NCI-H2081 (cell line): ENCODE results near the gene BAD.

Source experiments
- DNase-seq, 2 experiments: peaks; one replicate each; lab custom pipeline; 2025; lab: John Stamatoyannopoulos, UW

BAD gene

GRCh38 chr11:64275841-64276240 is 8.6 kb downstream of the BAD start:
- no peak for DNase-seq

GRCh38 chr11:64275031-64275800 is 9.2 kb downstream of the BAD start:
- DNase-seq: no peak

- peak; percentile 99 for DNase-seq
These were observed 14.8 kb downstream of the BAD start for GRCh38 chr11:64269540-64270220.

GRCh38 chr11:64268893-64269539 is 15.4 kb downstream of the BAD start:
- no peak for DNase-seq

GRCh38 chr11:64268025-64268892 is 16.2 kb downstream of the BAD start:
- DNase-seq: no peak

DNA sequence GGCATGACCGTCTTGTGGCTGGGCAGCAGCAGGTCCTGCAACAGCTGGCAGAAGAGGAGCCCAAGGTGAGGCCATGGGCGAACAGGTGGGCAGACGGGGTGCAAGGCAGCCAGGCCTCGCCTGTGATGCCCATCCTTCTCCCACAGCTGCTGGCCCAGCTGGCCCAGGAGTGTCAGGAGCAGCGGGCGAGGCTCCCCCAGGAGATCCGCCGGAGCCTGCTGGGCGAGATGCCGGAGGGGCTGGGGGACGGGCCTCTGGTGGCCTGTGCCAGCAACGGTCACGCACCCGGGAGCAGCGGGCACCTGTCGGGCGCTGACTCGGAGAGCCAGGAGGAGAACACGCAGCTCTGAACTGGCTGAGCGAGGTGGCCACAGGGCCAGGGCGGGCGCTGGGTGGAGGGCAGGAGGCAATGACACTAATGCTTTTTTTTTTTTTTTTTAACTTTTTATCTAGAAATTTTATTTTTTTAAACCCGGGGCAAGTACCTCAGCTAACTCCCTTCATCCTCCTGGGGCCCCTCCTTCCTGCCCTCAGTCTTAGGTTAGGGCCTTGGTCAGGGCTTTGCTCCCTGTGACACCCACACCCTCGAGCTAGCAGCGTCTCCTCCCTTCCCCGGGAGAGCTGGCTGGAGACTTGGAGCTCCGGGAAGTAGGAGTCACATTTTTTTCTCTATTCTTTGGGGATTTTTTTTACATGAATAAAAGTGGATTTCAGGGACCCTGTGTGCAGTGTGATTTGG is 17.1 kb downstream of the BAD start:
- peak; percentile 14 to 49 for DNase-seq

GRCh38 chr11:64266339-64266738 is 18.1 kb downstream of the BAD start:
- DNase-seq: no peak

- DNase-seq: no peak
These were observed 19.0 kb downstream of the BAD start for GRCh38 chr11:64265176-64266160.

GRCh38 chr11:64264371-64264852 is 20.1 kb downstream of the BAD start:
- DNase-seq: peak; percentile 17 to 46

- no peak for DNase-seq
These were observed 20.5 kb downstream of the BAD start for GRCh38 chr11:64263947-64264317.

DNA sequence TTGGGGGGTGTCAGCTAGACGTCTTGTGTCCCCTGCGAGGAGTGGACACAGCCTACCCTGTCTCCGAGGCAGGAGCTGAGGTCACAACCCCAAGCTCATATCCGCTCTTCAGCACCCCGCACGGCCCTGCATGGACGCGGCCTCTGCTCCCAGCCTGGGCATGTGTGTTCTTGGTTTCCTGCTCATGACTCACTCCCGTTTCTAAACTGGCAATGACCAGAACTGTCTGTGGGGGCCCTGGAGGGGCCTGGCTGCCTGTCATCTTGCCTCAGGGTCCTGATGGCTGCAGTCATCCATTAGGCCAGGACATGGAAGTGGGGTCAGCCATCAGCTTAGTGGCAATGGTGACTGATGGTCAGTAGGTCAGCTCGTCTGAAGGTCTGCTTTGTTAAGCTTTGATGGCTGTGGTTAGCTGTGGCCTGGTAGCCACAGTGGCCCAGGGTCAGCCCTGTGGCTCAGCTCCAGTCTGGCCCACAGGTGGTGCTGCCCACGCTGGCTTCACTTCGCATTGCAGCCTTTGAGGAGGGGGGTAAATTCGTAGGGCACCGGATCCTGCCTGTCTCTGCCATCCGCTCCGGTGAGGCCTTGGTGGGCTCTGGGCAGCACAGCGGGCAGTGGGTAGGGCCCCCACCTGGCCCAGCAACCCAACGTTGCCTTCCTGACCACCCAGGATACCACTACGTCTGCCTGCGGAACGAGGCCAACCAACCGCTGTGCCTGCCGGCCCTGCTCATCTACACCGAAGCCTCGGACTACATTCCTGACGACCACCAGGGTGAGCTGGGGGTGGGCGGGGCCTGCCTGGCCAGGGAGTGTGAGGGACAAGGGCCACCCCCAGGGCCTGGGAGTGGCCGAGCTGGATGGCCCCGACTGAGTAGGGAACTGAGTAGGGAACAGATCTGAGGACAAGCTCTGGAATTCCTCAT is 21.2 kb downstream of the BAD start:
- DNase-seq: no peak

GRCh38 chr11:64262271-64263002 is 22.0 kb downstream of the BAD start:
- DNase-seq: no peak

DNA sequence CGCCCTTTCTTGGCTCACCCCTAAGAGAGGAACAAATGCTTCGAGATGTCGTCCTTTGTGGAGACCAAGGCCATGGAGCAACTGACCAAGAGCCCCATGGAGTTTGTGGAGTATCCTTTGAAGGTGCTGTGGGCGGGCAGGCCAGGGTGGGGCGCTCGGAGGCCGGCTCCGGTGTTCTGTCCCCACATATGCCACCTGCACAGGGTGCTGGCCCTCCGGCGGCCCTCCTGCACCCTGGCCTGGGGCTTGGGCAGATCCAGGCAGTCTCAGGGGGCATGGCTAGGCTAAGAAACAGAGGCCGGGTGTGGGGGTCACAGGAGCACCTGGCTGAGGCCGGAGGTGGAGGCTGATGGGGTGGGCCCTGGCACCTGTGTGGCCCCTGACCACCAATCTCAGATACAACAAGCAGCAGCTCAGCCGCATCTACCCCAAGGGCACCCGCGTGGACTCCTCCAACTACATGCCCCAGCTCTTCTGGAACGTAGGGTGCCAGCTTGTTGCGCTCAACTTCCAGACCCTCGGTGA is 22.8 kb downstream of the BAD start:
- no peak for DNase-seq

GRCh38 chr11:64260147-64260708 is 24.2 kb downstream of the BAD start:
- DNase-seq: no peak

GRCh38 chr11:64259533-64260067 is 24.9 kb downstream of the BAD start:
- no peak for DNase-seq

- no peak for DNase-seq
These were observed 25.4 kb downstream of the BAD start for GRCh38 chr11:64258946-64259532.

- no peak for DNase-seq
These were observed 26.1 kb downstream of the BAD start for GRCh38 chr11:64258356-64258755.
